GM13977 (cell line): Measurements from ENCODE around the gene IFI6.
"Not testable (repeated sequence)": the region's sequence is repeated elsewhere in the genome, so short reads cannot be mapped to it uniquely, and the experiment has no call there.

Experiments used
- DNase-seq: peaks from one replicate; pipeline ENCODE4 v3.0.0; 2012; ENCODE audit warnings: low spot score
- in situ Hi-C: fragments of 300-500 bp; cut with MboI; formaldehyde crosslinking; loops from one replicate; pipeline ENCODE4 v1.12.0; 2022; ENCODE audit warnings: low sequenced_read_pairs, low pct_unique_long_range_greater_than_20kb, mixed read lengths, inconsistent platforms; ENCODE audit not compliant: unreplicated experiment
- TF ChIP-seq, protein P1 (sequence below): IDR thresholded peaks from 2 replicates; pipeline ENCODE4 v1.5.1; 2012; ENCODE audit warnings: mild to moderate bottlenecking, control low read depth; ENCODE audit not compliant: insufficient read depth; ENCODE audit errors: extremely low read depth, missing control alignments

IFI6 gene

DNA sequence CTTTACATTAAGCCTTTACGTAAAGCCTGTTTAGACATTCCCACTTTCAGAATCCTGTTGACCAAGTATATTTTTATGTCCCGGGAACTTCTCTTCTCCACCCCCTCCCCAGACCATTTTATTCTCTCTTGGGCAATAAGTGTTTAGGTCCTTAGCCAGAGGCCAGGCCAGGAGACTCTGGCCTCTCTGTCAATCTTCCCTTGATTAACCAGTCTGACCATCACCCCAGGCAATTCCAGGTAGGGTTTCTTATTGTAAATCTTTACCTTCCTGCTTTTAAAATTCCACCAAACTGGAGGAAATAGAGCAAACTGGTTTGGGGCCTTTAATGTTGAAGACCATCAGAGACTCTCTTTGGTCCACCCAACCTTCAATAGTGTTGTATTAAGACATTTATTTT lies 12.2 kb upstream of the IFI6 start:
- in situ Hi-C loops = no loop called here
- TF ChIP-seq, protein P1, sequence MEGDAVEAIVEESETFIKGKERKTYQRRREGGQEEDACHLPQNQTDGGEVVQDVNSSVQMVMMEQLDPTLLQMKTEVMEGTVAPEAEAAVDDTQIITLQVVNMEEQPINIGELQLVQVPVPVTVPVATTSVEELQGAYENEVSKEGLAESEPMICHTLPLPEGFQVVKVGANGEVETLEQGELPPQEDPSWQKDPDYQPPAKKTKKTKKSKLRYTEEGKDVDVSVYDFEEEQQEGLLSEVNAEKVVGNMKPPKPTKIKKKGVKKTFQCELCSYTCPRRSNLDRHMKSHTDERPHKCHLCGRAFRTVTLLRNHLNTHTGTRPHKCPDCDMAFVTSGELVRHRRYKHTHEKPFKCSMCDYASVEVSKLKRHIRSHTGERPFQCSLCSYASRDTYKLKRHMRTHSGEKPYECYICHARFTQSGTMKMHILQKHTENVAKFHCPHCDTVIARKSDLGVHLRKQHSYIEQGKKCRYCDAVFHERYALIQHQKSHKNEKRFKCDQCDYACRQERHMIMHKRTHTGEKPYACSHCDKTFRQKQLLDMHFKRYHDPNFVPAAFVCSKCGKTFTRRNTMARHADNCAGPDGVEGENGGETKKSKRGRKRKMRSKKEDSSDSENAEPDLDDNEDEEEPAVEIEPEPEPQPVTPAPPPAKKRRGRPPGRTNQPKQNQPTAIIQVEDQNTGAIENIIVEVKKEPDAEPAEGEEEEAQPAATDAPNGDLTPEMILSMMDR = no peak

DNA sequence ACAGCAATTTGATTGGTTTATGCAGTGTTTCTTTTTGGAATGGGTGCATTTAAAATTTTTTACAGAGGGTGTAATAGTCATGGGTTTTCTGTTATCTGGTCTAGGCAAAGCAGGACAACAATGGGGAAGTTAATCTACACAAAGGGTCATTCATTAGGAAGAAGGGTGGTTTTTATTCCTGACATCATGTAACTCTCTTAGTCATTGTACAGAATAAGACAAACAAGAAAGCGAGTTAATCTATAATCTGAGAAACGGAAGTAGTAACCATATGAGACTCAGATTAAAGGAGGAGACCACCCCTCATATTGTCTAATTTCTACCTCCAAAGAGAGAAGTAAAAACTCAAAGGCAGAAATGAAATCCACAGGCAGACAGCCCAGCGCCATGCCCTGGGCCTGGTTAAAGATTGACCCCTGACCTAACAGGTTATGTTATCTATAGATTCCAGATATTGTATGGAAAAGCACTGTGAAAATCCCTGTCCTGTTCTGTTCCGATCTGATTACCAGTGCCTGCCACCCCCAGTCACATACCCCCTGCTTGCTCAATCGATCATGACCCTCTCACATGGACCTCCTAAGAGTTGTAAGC lies 10.5 kb upstream of the IFI6 start:
- no peak for DNase-seq
- in situ Hi-C loops = no loop called here
- TF ChIP-seq, protein P1 = no peak

More for the DNA sequence above, 12.2 kb upstream of the IFI6 start:
- no peak for DNase-seq

DNA sequence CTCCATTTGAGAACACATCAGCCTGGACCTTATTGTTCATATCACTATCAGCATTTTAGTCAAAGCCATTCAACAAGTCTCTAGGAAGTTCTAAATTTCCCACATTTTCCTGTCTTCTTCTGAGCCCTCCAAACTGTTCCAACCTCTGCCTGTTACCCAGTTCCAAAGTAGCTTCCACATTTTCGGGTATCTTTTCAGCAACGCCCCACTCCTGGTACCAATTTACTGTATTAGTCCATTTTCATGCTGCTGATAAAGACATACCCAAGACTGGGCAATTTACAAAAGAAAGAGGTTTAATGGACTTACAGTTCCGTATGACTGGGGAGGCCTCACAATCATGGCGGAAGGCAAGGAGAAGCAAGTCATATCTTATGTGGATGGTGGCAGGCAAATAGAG lies 9.6 kb upstream of the IFI6 start:
- in situ Hi-C loops, DNase-seq: not testable (repeated sequence)

DNA sequence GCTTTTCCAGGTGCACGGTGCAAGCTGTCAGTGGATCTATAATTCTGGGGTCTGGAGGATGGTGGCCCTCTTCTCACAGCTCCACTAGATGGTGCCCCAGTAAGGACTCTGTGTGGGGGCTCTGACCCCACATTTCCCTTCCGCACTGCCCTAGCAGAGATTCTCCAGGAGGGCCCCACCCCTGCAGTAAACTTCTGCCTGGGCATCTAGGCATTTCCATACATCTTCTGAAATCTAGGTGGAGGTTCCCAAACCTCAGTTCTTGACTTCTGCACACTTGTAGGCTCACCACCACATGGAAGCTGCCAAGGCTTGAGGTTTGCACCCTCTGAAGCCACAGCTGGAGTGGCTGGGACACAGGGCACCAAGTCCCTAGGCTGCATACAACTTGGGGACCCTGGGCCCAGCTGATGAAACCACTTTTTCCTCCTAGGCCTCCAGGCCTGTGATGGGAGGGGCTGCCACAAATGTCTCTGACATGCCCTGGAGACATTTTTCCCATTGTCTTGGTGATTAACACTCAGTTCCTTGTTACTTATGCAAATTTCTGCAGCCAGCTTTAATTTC lies 8.3 kb upstream of the IFI6 start:
- DNase-seq, in situ Hi-C loops: not testable (repeated sequence)

DNA sequence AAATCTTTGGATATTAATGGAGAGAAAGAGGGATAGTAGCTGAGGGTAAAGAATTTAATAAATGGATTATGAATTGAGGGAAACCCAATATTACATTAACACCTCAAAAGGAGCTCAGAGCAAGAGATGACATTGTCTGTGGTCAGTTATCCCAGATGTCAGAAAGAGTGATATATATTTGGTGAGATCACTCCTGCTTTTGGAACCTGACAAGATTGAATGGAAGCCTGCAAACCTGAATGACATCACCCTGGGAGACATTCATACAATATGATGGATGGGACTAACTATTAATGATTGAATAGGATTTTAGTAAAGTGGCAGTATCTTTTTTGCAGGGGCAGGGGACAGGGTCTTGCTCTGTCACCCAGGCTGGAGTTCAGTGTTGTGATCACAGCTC lies 6.8 kb upstream of the IFI6 start:
- in situ Hi-C loops = no loop called here
- TF ChIP-seq, protein P1 = no peak
- no peak for DNase-seq

DNA sequence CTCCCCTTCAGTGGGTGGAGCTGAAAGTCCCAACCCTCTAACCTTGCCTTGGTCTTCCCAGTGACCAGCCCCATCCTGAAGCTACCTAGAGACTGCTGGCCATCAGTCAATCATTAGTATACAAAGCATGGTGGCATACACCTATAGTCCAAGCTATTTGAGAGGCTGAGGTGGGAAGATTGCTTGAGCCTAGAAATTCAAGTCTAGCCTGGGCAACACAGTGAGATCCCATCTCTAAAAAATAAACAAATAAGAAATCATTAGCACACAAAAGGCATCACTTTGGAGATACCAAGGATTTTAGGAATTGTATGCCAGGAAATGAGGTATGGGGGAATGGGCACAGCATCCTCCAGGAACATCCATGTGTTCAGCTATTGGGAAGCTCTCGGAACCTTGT lies 4.4 kb upstream of the IFI6 start:
- in situ Hi-C loops = no loop called here
- no peak for DNase-seq
- TF ChIP-seq, protein P1 = no peak

DNA sequence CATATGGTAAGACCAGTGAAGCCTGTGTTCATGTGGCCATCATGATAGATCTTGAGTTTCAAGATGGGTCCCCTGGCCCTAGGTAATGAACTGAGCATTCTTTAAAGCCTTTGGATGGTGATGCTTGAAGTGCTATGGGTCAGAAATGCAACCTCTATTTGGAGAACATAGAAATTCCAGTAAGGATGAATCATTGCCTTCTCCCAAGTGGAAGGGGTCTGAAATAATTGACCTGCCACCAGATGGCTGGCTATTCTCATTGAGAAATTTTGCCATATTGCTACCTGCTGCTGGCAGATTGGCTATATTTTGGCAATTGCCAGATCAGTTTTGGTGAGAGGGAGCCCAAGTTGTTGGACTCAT lies 739 bp upstream of the IFI6 start:
- no peak for DNase-seq
- in situ Hi-C loops = no loop called here
- TF ChIP-seq, protein P1 = no peak

DNA sequence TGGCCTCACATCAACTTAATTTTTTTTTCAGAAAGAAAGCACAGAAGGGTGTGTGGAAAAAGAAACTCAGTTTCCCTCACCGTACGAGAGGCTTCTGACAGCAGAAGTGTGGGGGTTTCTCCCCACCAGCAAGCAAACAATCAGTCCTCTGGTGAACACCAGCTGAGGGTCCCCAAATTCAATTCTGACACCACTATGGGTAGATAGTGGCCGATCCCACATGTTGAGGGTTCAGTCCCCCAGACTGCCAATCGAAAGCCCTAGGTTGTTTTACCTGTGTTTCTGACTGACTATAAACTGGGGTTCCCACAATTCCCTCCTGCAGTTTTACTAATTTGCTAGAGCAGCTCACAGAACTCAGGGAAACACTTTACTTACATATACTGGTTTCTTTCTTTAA lies 2.1 kb downstream of the IFI6 start:
- in situ Hi-C loops = loop anchor here (5.0 kb wide), 1 partner anchor 63 kb away; no protein-coding TSS in a partner anchor
- DNase-seq = no peak
- TF ChIP-seq, protein P1 = no peak
